Measurements from ENCODE around the gene KLHL35. TPM values are rescaled to one million over a fixed set of nuclear protein-coding genes. Genes with fewer than 3 reads are reported as not detected.

The KLHL35 gene
- total RNA-seq, 4 donors from 2014 or later = 0.97 to 5.1 (median 2.1) TPM

DNA sequence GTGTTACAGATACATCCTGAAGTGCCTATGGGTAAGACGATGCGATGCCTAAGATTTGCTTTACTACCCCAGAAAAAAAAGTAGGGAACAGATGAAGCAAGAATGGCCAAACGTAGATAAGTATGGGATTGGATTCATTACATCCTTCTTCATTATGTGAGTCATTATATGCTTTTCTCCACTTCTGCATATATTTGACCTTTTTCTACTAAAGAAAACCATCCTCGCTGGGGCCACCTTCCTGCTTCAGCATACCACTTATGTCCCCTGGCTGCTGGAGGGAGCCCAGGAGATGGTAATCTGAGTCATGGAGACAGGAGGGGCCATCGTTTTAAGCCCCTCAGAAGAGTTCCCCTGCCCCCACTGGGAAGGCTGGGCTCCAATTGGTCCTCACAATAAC lies 14.4 kb upstream of the KLHL35 start:
- Histone ChIP-seq H3K9me3 (no peaks in the 10 kb centered on the region), H3K4me1 (peaks cover 3% of the 10 kb centered on the region), H3K27ac (no peak overlapping the region), H3K36me3 (no peaks in the 10 kb centered on the region), H3K4me3 (no peak overlapping the region), H3K27me3 (peaks cover 5% of the 10 kb centered on the region)
- DNase-seq (ENCODE audit: low spot score in 2 of 2) = no peak
- WGBS = 82% methylated on average over 5 of the region's 5 CpGs
- TF ChIP-seq, protein P1, sequence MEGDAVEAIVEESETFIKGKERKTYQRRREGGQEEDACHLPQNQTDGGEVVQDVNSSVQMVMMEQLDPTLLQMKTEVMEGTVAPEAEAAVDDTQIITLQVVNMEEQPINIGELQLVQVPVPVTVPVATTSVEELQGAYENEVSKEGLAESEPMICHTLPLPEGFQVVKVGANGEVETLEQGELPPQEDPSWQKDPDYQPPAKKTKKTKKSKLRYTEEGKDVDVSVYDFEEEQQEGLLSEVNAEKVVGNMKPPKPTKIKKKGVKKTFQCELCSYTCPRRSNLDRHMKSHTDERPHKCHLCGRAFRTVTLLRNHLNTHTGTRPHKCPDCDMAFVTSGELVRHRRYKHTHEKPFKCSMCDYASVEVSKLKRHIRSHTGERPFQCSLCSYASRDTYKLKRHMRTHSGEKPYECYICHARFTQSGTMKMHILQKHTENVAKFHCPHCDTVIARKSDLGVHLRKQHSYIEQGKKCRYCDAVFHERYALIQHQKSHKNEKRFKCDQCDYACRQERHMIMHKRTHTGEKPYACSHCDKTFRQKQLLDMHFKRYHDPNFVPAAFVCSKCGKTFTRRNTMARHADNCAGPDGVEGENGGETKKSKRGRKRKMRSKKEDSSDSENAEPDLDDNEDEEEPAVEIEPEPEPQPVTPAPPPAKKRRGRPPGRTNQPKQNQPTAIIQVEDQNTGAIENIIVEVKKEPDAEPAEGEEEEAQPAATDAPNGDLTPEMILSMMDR (IDR thresholded peaks at IDR 0.05) = no peak
- TF ChIP-seq EP300 (IDR thresholded peaks at IDR 0.05) (no peak), POLR2AphosphoS5 (IDR thresholded peaks at IDR 0.05) (no peak), POLR2A (IDR thresholded peaks at IDR 0.05) (no peak)

DNA sequence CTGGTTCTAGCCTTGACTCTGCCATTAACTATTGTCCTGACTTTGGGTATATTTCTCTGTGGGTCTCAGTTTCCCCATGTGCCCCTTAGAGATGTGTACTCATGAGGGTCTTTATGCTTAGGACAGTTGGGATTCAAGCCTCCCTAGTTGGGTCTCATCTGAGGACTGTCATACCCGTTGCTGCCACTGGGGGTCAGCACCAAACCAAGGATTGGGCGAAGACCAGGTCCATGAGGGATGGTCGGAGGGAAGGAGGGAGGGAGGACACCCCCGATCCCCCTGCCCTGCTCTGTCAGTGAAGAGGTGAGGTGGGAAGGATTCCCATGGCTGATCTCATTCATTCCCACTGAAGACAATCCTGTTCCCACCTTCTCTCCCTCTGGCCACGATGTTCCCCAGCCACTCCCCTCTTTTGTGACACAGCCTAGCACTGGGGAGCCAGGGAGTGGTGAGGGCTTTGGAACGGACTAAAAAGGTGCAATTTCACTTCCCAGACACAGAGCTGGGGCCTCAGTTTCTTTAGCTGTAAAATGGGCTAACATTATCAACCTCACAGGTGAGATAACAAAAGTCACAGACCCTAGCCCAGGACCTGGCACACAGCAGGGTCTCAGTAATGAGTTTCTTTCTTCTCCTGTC lies 12.4 kb upstream of the KLHL35 start:
- Histone ChIP-seq H3K9me3 (no peaks in the 10 kb centered on the region), H3K27ac (no peak overlapping the region), H3K4me3 (no peak overlapping the region), H3K4me1 (peaks cover 8% of the 10 kb centered on the region), H3K36me3 (no peaks in the 10 kb centered on the region), H3K27me3 (no peaks in the 10 kb centered on the region)
- TF ChIP-seq, protein P1 (IDR thresholded peaks at IDR 0.05) = peak; percentile 91 to 95
- no peak for TF ChIP-seq POLR2AphosphoS5 (IDR thresholded peaks at IDR 0.05)
- DNase-seq (ENCODE audit: low spot score in 2 of 2) = peak in 1 of 2 donors; percentile 80
- WGBS = 6% methylated on average over 5 of the region's 6 CpGs

GRCh38 chr11:75443043-75443442 lies 10.0 kb upstream of the KLHL35 start:
- H3K27me3 ChIP-seq = no peaks in the 10 kb centered on the region
- WGBS = 76% methylated on average over 6 of the region's 12 CpGs
- no peaks in the 10 kb centered on the region for H3K9me3 ChIP-seq
- H3K4me1 ChIP-seq = peaks cover 5% of the 10 kb centered on the region
- H3K4me3 ChIP-seq = no peak overlapping the region
- no peak for DNase-seq (ENCODE audit: low spot score in 2 of 2)
- H3K27ac ChIP-seq = no peak overlapping the region
- H3K36me3 ChIP-seq = no peaks in the 10 kb centered on the region
- TF ChIP-seq POLR2AphosphoS5 (IDR thresholded peaks at IDR 0.05) = no peak

- DNase-seq (ENCODE audit: low spot score in 2 of 2) = no peak
- Histone ChIP-seq H3K9me3 (no peaks in the 10 kb centered on the region), H3K27ac (no peak overlapping the region), H3K27me3 (no peaks in the 10 kb centered on the region), H3K4me1 (peaks cover 5% of the 10 kb centered on the region), H3K4me3 (no peak overlapping the region), H3K36me3 (no peaks in the 10 kb centered on the region)
- 77% methylated on average over 9 of the region's 15 CpGs for WGBS
- TF ChIP-seq, protein P1 (IDR thresholded peaks at IDR 0.05) = no peak
- TF ChIP-seq EP300 (IDR thresholded peaks at IDR 0.05) (no peak), POLR2AphosphoS5 (IDR thresholded peaks at IDR 0.05) (no peak), POLR2A (IDR thresholded peaks at IDR 0.05) (no peak)
Observed at GRCh38 chr11:75442161-75442885, 9.3 kb upstream of the KLHL35 start.

- TF ChIP-seq POLR2A (IDR thresholded peaks at IDR 0.05) (no peak), POLR2AphosphoS5 (IDR thresholded peaks at IDR 0.05) (no peak), EP300 (IDR thresholded peaks at IDR 0.05) (no peak)
- TF ChIP-seq, protein P1 (IDR thresholded peaks at IDR 0.05) = no peak
- no peaks in the 10 kb centered on the region for H3K27me3 ChIP-seq
Observed at GRCh38 chr11:75441804-75442132, 8.8 kb upstream of the KLHL35 start.

More at GRCh38 chr11:75441804-75442132, 8.8 kb upstream of the KLHL35 start:
- WGBS = 74% methylated on average over 6 of the region's 7 CpGs
- no peak overlapping the region for H3K27ac ChIP-seq
- no peaks in the 10 kb centered on the region for H3K36me3 ChIP-seq
- no peak overlapping the region for H3K4me3 ChIP-seq
- no peak for DNase-seq (ENCODE audit: low spot score in 2 of 2)
- peaks cover 5% of the 10 kb centered on the region for H3K4me1 ChIP-seq
- H3K9me3 ChIP-seq = no peaks in the 10 kb centered on the region
